ENCODE results near the gene BANF2. TPM values are rescaled to one million over a fixed set of nuclear protein-coding genes. Genes with fewer than 3 reads are reported as not detected.

Gene BANF2
- total RNA-seq, 1 donor from 2014 or later, result not detected

- intact Hi-C loops (cut with DNase I), result no loop called here
- no peaks in the 10 kb centered on the region for H3K9me3 ChIP-seq
- H3K27ac ChIP-seq, result no peak overlapping the region
- ATAC-seq, result no peak
- no peak for TF ChIP-seq CTCF (IDR thresholded peaks at IDR 0.05)
- no peak for DNase-seq
- H3K4me3 ChIP-seq, result no peak overlapping the region
- H3K4me1 ChIP-seq, result no peaks in the 10 kb centered on the region
- no peaks in the 10 kb centered on the region for H3K27me3 ChIP-seq
- no peaks in the 10 kb centered on the region for H3K36me3 ChIP-seq
Observed at GRCh38 chr20:17714597-17714996, 14.8 kb downstream of the BANF2 start.

DNA sequence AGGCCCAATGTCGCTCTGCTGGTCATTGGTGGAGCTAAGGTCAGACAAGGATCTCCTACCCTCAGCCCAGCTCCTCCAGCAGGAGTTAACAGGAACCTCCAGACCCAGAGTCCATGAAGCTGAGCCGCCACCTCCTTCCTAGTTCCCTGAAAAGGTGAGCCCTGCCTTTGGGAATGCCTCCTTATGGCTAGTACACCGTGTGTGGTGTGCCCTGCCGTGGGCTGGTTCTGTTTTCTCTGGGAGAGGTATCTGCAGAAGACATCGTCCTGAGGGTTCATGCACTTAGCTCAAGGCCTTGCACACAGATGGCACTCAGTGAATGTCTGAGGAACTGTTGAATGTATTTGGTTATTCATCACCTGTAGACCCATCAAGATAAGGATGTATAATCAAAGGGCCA, 15.3 kb downstream of the BANF2 start:
- Histone ChIP-seq H3K9me3 (no peaks in the 10 kb centered on the region), H3K27ac (no peak overlapping the region), H3K27me3 (no peaks in the 10 kb centered on the region), H3K36me3 (no peaks in the 10 kb centered on the region), H3K4me1 (no peaks in the 10 kb centered on the region), H3K4me3 (no peak overlapping the region)
- DNase-seq (no peak), ATAC-seq (no peak)
- intact Hi-C loops (cut with DNase I), result no loop called here
- TF ChIP-seq CTCF (IDR thresholded peaks at IDR 0.05), result no peak

GRCh38 chr20:17716331-17716730, 16.6 kb downstream of the BANF2 start:
- no peak for ATAC-seq
- H3K4me3 ChIP-seq, result no peak overlapping the region
- H3K9me3 ChIP-seq, result no peaks in the 10 kb centered on the region
- H3K4me1 ChIP-seq, result no peaks in the 10 kb centered on the region
- no peak for TF ChIP-seq CTCF (IDR thresholded peaks at IDR 0.05)
- no peak for DNase-seq
- no peaks in the 10 kb centered on the region for H3K36me3 ChIP-seq
- H3K27me3 ChIP-seq, result no peaks in the 10 kb centered on the region
- intact Hi-C loops (cut with DNase I), result no loop called here
- no peak overlapping the region for H3K27ac ChIP-seq

GRCh38 chr20:17720755-17721154, 21.0 kb downstream of the BANF2 start:
- no peaks in the 10 kb centered on the region for H3K4me1 ChIP-seq
- no peaks in the 10 kb centered on the region for H3K27me3 ChIP-seq
- no peaks in the 10 kb centered on the region for H3K36me3 ChIP-seq
- ATAC-seq, result no peak
- no peak overlapping the region for H3K4me3 ChIP-seq
- no peak overlapping the region for H3K27ac ChIP-seq
- intact Hi-C loops (cut with DNase I), result no loop called here
- no peak for TF ChIP-seq CTCF (IDR thresholded peaks at IDR 0.05)
- DNase-seq, result no peak
- no peaks in the 10 kb centered on the region for H3K9me3 ChIP-seq

DNA sequence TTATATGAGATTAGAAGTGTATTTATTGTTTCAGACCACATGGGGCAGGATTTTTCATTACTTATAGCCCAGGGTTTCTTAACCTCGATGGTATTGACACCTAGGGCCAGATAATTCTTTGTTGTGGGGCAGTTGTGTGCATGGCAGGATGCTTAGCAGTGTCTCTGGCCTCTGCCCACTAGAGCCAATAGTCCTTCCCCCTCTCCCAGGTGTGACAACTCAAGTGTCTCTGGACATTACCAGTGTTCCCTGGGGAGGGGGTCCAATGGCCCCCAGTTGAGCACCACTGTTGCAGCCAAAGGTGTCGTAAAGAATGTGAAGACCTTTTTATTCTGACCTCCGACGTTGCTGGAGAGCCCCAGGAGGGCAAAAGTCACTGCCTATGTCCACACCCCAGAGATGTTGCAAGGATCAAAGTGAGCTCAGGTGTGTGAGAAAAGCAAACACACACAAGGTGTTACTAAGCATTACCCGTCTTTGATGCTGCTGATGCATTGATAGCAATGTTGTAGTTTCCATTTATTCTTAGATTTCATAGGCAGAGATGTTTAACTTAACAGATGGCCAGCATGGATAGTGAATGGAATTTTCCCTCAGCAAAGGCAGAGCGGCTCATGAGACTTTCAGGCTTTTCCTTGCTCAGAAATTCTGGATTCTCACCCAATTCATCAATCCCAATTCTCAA, 22.2 kb downstream of the BANF2 start:
- ATAC-seq (no peak), DNase-seq (no peak)
- intact Hi-C loops (cut with DNase I), result no loop called here
- Histone ChIP-seq H3K27ac (no peak overlapping the region), H3K4me3 (no peak overlapping the region), H3K27me3 (no peaks in the 10 kb centered on the region), H3K36me3 (no peaks in the 10 kb centered on the region), H3K4me1 (no peaks in the 10 kb centered on the region), H3K9me3 (no peaks in the 10 kb centered on the region)
- TF ChIP-seq CTCF (IDR thresholded peaks at IDR 0.05), result no peak

Data from upper lobe of right lung (tissue), 1 donor.